H7 (cell line): ENCODE data around the gene MVD. TPM values are rescaled to one million over a fixed set of nuclear protein-coding genes. Genes with fewer than 3 reads are reported as not detected.

Source experiments
- DNase-seq: peaks from one replicate; pipeline ENCODE4 v3.0.0; 2012
- H3K27me3 ChIP-seq: 2 replicates; pipeline ENCODE4 v1.6.0; 2011; ENCODE audit warnings: mild to moderate bottlenecking, low read length; ENCODE audit not compliant: control insufficient read depth, insufficient read depth
- H3K36me3 ChIP-seq: replicated peaks from 2 replicates; pipeline ENCODE4 v1.5.1; 2011; ENCODE audit warnings: low read length; ENCODE audit not compliant: control insufficient read depth, insufficient read depth
- H3K4me3 ChIP-seq: 2 replicates; pipeline ENCODE4 v1.5.1; 2011; ENCODE audit warnings: low read depth, mild to moderate bottlenecking, control low read depth, low read length, moderate library complexity; ENCODE audit not compliant: insufficient read depth
- total RNA-seq: library from RNA; depleted of rRNA; stranded (reverse); fragments of >200 nt; shearing (Covaris generic); gene quantifications from 2 replicates; pipeline ENCODE4 v1.2.3, GENCODE V29; 2014

The MVD gene
- total RNA-seq, 1 experiment from 2014 or later: 98.8 TPM

DNA sequence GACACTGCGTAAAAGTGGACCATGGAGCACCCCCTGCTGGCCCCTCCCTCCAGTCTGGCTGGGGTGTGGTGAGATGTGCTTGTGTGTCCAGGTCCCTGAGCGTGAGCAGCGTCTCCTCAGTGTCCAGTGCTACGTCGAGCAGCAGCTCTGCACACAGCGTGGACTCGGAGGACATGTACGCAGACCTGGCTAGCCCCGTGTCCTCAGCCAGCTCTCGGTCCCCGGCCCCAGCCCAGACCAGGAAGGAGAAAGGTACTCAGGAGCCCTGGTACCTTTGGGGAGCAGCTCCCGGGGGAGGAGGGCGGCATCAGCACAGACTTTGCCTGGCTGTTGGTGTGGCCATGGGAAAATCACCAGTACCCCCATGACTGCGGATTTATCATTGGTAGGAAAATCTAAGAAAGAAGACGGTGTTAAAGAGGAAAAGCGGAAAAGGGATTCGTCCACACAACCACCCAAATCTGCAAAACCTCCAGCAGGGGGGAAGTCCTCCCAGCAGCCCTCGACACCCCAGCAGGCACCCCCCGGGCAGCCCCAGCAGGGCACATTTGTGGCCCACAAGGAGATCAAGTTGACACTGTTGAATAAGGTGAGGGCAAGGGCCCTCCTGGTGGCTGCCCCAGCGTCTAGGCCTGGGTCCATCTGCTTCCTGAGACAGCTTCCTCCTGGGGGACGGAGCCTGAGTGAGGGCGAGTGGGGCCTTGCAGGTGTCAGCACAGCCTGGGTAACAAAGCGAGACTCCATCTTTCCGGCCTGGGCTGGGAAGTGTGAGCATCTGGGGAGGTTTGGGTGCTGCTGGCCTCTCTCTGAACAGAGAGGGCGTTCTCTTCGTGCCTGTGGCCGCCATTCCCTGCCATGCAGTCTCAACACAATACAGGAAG is 35.1 kb downstream of the MVD start:
- no peaks in the 10 kb centered on the region for H3K27me3 ChIP-seq

DNA sequence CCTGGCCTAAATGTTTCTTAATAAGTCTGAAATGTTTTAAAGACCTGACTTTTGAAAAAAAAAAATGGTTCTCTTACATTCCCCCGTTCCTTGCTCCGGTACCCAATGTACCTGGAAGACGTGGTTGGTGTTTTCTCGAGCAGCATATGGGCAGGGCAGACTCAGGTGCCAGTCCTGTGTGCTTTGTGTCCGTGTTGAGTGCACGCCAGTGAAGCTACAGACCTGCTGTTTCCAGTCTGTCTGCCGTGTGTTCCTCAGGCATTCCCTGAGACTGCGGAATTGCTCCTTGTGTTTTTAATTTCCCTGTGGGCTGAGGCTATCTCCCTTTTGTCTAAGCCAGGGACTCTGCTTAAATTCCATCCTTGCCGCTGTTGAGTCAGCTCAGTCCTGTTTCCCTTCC is 36.2 kb downstream of the MVD start:
- H3K36me3 ChIP-seq: peaks cover 24% of the 10 kb centered on the region
- H3K27me3 ChIP-seq: no peaks in the 10 kb centered on the region
- no peak overlapping the region for H3K4me3 ChIP-seq
- DNase-seq: no peak

More for the DNA sequence above, 35.1 kb downstream of the MVD start:
- no peak for DNase-seq
- Histone ChIP-seq H3K36me3 (peaks cover 20% of the 10 kb centered on the region), H3K4me3 (no peak overlapping the region)

DNA sequence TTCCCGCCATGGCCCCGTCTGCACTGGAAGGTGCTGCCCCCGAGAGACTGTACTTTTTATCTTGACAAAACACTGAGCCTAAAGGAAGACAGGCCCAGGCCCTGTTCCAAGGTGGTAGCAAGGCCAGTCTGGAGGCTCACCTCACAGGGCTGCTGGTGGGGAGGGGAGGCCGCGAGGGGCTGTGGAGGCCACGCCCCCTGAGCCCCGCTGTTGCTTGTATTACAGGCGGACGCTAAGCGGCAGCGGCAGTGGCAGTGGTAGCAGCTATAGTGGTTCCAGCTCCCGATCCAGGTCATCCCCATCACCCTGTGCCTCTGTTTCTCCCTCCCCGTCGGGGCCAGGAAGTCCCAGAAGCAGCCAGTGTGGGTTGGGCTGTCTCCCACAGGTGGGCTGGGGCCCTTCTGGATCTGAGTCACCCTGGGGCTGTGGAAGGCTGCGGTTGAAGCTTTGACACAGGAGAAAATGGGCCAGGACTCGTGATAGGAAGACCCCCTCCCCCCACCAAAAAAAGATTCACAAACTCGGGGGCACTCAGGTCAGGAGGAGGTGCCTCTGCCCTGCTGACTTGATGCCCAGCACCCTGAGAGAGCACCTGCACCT is 37.8 kb downstream of the MVD start:
- no peak overlapping the region for H3K4me3 ChIP-seq
- peak; percentile 75 for DNase-seq
- H3K36me3 ChIP-seq: peaks cover 22% of the 10 kb centered on the region
- no peaks in the 10 kb centered on the region for H3K27me3 ChIP-seq

DNA sequence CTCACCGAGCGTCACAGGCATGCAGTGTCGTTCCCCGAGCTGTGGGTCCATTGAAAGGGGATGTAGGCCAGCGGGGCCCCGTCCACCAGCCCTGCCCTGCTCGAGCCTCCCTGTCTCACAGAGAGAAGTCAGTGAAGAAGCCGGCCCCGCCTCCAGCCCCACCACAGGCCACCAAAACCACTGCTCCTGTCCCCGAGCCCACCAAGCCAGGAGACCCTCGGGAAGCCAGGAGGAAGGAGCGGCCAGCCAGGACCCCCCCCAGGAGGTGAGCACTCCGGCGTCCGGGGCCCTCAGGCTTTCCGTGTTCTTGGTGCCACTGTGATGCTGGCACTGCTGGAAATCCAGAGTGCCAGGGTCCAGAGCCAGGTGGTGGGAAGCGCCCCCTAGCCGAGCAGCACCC is 38.4 kb downstream of the MVD start:
- no peak for DNase-seq
- no peaks in the 10 kb centered on the region for H3K27me3 ChIP-seq
- H3K36me3 ChIP-seq: peaks cover 17% of the 10 kb centered on the region
- no peak overlapping the region for H3K4me3 ChIP-seq

GRCh38 chr16:88623858-88624257 is 39.0 kb downstream of the MVD start:
- peaks cover 16% of the 10 kb centered on the region for H3K36me3 ChIP-seq
- no peaks in the 10 kb centered on the region for H3K27me3 ChIP-seq
- DNase-seq: no peak
- H3K4me3 ChIP-seq: no peak overlapping the region

GRCh38 chr16:88622866-88623265 is 40.0 kb downstream of the MVD start:
- H3K27me3 ChIP-seq: no peaks in the 10 kb centered on the region
- no peak overlapping the region for H3K4me3 ChIP-seq
- peaks cover 14% of the 10 kb centered on the region for H3K36me3 ChIP-seq
- DNase-seq: no peak

- Histone ChIP-seq H3K27me3 (no peaks in the 10 kb centered on the region), H3K4me3 (no peak overlapping the region), H3K36me3 (peaks cover 14% of the 10 kb centered on the region)
- no peak for DNase-seq
These were observed 40.8 kb downstream of the MVD start for GRCh38 chr16:88622125-88622524.

DNA sequence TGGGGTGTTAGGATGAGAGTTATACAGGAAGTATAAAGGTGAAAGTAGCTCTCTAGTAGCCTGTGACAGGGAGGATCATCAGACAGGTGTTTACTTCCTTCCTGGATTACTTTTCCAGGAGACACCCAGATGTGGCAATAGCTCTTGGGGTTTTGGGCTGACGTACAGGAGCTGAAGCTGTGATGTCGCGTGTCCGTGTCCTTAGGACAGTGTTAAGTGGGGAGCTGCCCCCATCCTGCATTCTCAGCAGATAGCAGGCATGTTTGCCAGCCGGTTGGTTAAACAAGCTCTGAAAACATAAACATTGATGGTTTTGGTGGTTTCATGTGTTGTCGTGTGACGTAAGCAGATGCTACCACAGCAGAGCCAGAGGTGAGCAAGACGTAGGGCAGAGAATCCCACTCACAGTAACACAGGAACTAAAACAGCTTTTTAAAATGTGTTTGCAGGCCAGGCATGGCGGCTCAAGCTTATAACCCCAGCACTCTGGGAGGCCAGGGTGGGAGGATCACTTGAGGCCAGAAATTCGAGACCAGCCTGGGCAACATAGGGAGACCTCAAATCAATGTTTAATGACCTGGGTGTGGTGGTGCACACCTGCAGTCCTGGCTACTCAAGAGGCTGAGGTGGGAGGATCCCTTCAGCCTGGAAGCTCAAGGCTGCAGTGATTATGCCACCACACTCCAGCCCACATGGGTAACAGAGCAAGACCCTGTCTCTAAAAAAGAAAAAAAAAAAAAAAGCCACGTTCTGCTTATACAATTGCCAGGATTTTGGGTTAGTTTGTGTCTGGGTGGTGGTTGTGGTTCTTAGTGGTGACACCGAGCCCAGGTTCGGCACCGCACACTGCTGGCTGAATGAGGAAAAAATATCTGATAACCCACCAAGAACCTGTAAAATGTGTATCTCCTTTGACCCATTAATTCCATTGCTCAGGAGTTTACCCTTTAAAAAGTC is 42.8 kb downstream of the MVD start:
- no peak for DNase-seq
- Histone ChIP-seq H3K36me3 (peaks cover 11% of the 10 kb centered on the region), H3K4me3 (no peak overlapping the region), H3K27me3 (no peaks in the 10 kb centered on the region)

DNA sequence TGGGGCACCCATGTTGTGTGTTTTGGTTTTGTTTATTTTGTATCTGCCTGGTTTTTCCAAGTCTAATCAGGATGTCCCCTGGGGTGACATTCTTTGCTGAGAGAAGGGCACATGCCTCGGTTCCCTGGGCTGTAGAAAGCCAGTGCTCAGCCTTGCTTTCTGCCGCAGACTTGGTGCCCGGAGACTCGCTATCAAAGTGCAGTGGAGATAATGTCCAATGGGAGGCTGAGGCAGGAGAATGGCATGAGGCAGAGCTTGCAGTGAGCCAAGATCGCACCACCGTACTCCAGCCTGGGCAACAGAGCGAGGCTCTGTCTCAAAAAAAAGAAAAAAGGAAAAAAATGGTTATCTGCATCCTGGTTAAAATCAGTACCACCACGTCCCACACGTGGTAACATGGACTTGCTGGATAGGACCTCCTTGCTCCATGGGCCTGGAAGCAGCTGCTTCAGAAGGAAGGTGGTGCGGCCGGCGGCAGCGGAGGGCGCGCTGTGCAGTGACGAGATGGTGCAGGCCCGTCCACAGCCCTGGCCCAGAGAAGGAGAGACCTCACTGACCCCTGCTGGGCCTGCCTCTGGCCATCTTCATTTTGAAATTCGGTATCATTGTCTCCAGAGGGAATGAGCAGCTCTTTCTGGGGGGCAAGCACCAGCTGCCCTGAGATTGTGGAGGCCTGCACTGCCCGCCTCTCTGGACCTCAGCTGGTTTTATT is 43.8 kb downstream of the MVD start:
- Histone ChIP-seq H3K4me3 (no peak overlapping the region), H3K27me3 (no peaks in the 10 kb centered on the region), H3K36me3 (peaks cover 11% of the 10 kb centered on the region)
- DNase-seq: no peak

GRCh38 chr16:88618182-88618955 is 44.5 kb downstream of the MVD start:
- no peak for DNase-seq
- no peaks in the 10 kb centered on the region for H3K27me3 ChIP-seq
- peaks cover 8% of the 10 kb centered on the region for H3K36me3 ChIP-seq
- no peak overlapping the region for H3K4me3 ChIP-seq

DNA sequence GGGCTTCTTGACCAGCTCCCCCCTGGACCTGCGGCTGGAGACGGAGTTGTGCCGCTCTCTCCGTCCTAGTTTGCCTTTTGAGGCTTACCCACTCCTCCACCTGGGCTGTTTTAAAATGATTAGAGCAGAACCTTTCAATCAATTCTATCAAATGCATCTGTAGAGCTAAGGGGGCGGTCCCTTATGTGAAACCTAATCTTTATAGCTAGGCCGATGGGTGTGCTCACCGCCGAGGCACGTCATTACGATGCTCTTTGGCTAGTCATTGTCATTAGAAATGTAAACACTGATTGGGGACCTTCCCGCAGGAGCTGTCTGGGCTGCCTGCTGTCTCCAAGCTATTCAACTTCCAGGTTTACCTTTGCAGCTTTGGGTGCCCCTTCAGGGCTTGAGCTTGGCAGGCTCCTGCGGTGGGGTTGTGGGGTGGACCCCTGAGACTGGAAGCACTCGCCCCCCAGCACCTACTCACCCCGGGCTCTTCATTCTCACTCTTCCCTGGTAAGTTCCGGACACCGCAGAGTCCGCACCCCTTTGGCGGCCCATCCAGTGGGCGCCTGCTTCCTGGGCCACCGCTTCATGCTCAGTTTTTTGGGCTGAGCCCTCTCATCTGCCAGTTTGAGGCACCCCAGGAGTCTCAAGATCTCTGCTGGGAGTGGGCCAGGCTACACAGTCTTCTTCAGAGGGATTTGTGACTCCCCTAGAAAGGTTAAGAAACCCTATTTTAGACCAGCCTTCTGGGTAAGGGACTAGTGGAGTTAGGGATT is 45.4 kb downstream of the MVD start:
- DNase-seq: no peak
- H3K4me3 ChIP-seq: no peak overlapping the region
- H3K27me3 ChIP-seq: no peaks in the 10 kb centered on the region
- H3K36me3 ChIP-seq: peaks cover 4% of the 10 kb centered on the region

- H3K4me3 ChIP-seq: no peak overlapping the region
- peaks cover 3% of the 10 kb centered on the region for H3K36me3 ChIP-seq
- no peak for DNase-seq
These were observed 46.2 kb downstream of the MVD start for GRCh38 chr16:88616736-88617135.

DNA sequence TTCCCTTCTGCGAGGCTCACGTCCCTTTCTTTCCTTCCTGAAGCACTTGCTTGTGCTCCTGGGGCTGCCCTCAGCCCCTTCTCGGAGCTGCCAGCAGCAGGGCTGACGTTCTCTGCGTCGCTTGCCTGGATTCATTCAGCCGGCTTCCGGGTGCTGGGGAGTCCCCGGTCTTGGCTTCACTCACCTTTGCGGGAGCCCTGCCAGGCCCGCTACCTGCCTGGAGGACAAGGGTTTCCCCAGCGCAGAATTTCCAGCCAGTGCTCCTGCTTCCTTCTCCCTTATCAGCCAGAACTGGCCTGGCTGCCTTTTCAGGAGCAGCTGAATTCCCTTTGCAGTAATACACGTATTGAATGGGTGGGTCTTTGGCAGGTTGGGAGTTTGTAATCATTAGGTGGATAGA is 46.6 kb downstream of the MVD start:
- DNase-seq: no peak
- Histone ChIP-seq H3K36me3 (peaks cover 2% of the 10 kb centered on the region), H3K4me3 (no peak overlapping the region), H3K27me3 (no peaks in the 10 kb centered on the region)

More at GRCh38 chr16:88616736-88617135, 46.2 kb downstream of the MVD start:
- H3K27me3 ChIP-seq: no peaks in the 10 kb centered on the region
